GM12878 (cell line): ENCODE results near the gene HTR6. TPM values are rescaled to one million over a fixed set of nuclear protein-coding genes. Genes with fewer than 3 reads are reported as not detected.

Experiments
- ATAC-seq: fragments of 200-7000 bp; cut with Tn5 transposase; 3 replicates; pipeline ENCODE4 v1.9.1; 2020; ENCODE audit warnings: mild to moderate bottlenecking, moderate library complexity
- BruUV-seq: library from RNA; stranded (reverse); fragments of 400-500 nt; replicated peaks from 2 replicates; lab custom pipeline; 2021; lab: Mats Ljungman, UMichigan
- CTCF ChIA-PET: fragments of 300-600 bp; sonication (Branson Sonifier 250); formaldehyde crosslinking; extraction: SDS; loops from one replicate; lab custom pipeline; 2021; ENCODE audit warnings: inconsistent platforms; lab: Yijun Ruan, JAX
- POLR2A ChIA-PET: fragments of 350-600 bp; formaldehyde crosslinking; extraction: SDS; loops from one replicate; lab custom pipeline; 2021; ENCODE audit warnings: inconsistent platforms; lab: Charles Lee
- RAD21 ChIA-PET: fragments of 300-600 bp; sonication (Branson Sonifier 250); formaldehyde crosslinking; loops from one replicate; lab custom pipeline; 2023; ENCODE audit warnings: antibody characterized with exemption; ENCODE audit not compliant: unreplicated experiment; lab: Charles Lee
- SMC1A ChIA-PET: fragments of 300-600 bp; sonication (Branson Sonifier 250); formaldehyde crosslinking; loops from one replicate; lab custom pipeline; 2023; ENCODE audit not compliant: unreplicated experiment, uncharacterized antibody; lab: Charles Lee
- DNase-seq: peaks from one replicate; pipeline ENCODE4 v3.0.0-alpha.2; 2011; ENCODE audit warnings: low read depth, low spot score
- FAIRE-seq: peaks from 3 replicates; lab custom pipeline; 2011; peaks lifted over from hg19 to GRCh38; lab: Jason Lieb, UNC
- H2AFZ ChIP-seq: 2 replicates; pipeline ENCODE4 v1.6.0; 2011; ENCODE audit warnings: low read depth, low read length, control low read depth; ENCODE audit not compliant: control insufficient read depth
- H3K27ac ChIP-seq: 2 replicates; pipeline ENCODE4 v1.5.1; 2011; ENCODE audit warnings: control low read depth; ENCODE audit not compliant: control insufficient read depth, insufficient read depth
- H3K27me3 ChIP-seq, 2 experiments: replicated peaks in 1 of 2; 2 replicates each; pipeline versions ENCODE4 v1.6.0 to v1.6.1; 2011; ENCODE audit warnings: low read length in 1 of 2; ENCODE audit not compliant: control insufficient read depth in 2 of 2, insufficient read depth in 2 of 2
- H3K36me3 ChIP-seq, 2 experiments: 2 replicates each; pipeline ENCODE4 v1.5.1; 2011; ENCODE audit warnings: low read length in 1 of 2; ENCODE audit not compliant: control insufficient read depth in 2 of 2, insufficient read depth in 2 of 2
- H3K4me1 ChIP-seq: 2 replicates; pipeline ENCODE4 v1.6.1; 2011; ENCODE audit warnings: mild to moderate bottlenecking, low read length, moderate library complexity, mixed read lengths; ENCODE audit not compliant: control insufficient read depth, insufficient read depth
- H3K4me2 ChIP-seq: 2 replicates; pipeline ENCODE4 v1.6.0; 2011; ENCODE audit warnings: control low read depth; ENCODE audit not compliant: control insufficient read depth, insufficient read depth
- H3K4me3 ChIP-seq: fragments of 200-600 bp; sonication (generic); 2 replicates; pipeline ENCODE4 v1.5.1; 2016
- H3K79me2 ChIP-seq: 2 replicates; pipeline ENCODE4 v1.6.0; 2011; ENCODE audit warnings: low read length; ENCODE audit not compliant: control insufficient read depth, insufficient read depth
- H3K9ac ChIP-seq: 2 replicates; pipeline ENCODE4 v1.8.0; 2011; ENCODE audit warnings: low read length, control low read depth, mixed read lengths; ENCODE audit not compliant: control insufficient read depth, insufficient read depth
- H3K9me3 ChIP-seq: replicated peaks from 3 replicates; pipeline ENCODE4 v1.5.1; 2011; ENCODE audit warnings: mild to moderate bottlenecking, low read length; ENCODE audit not compliant: control insufficient read depth, insufficient read depth
- H4K20me1 ChIP-seq: 2 replicates; pipeline ENCODE4 v1.6.0; 2011; ENCODE audit not compliant: control insufficient read depth, insufficient read depth
- ATF7 ChIP-seq: fragments of 450-650 bp; IDR thresholded peaks from 2 replicates; pipeline ENCODE4 v1.6.1; 2016; ENCODE audit warnings: low read depth, mild to moderate bottlenecking
- BCL11A ChIP-seq: IDR thresholded peaks from 2 replicates; pipeline ENCODE4 v1.6.1; 2011; ENCODE audit warnings: low read depth, low read length
- BHLHE40 ChIP-seq, 2 experiments: fragments of 450-650 bp in 1 of 2; IDR thresholded peaks; 2 replicates each; pipeline ENCODE4 v1.6.1; 2011 to 2017; ENCODE audit warnings: low read depth in 2 of 2, borderline replicate concordance in 1 of 2, improper control_type of control experiment in 1 of 2, low read length in 1 of 2, mild to moderate bottlenecking in 1 of 2
- CEBPB ChIP-seq, 2 experiments: fragments of 150-350 bp in 1 of 2; IDR thresholded peaks; 2 replicates each; pipeline ENCODE4 v1.6.1; 2012 to 2014; ENCODE audit warnings: low read depth in 2 of 2, low read length in 2 of 2, borderline replicate concordance in 1 of 2, inconsistent platforms in 1 of 2
- HDAC2 ChIP-seq: fragments of 200-600 bp; sonication (generic); IDR thresholded peaks from 2 replicates; pipeline ENCODE4 v1.6.1; 2017
- MXI1 ChIP-seq: fragments of 150-350 bp; IDR thresholded peaks from 2 replicates; pipeline ENCODE4 v1.6.1; 2011; ENCODE audit warnings: low read depth, mild to moderate bottlenecking, inconsistent platforms, low read length, improper control_type of control experiment
- MYB ChIP-seq: fragments of 150-350 bp; IDR thresholded peaks from 2 replicates; pipeline ENCODE4 v1.6.1; 2014; ENCODE audit warnings: mild to moderate bottlenecking, low read depth, low read length, borderline replicate concordance
- PAX5 ChIP-seq: IDR thresholded peaks from 2 replicates; pipeline ENCODE4 v1.6.1; 2011; ENCODE audit warnings: low read depth, low read length, borderline replicate concordance
- PBX3 ChIP-seq: IDR thresholded peaks from 2 replicates; pipeline ENCODE4 v1.6.1; 2011; ENCODE audit warnings: mild to moderate bottlenecking, low read depth, low read length, moderate library complexity; ENCODE audit not compliant: insufficient replicate concordance
- POU2F2 ChIP-seq: IDR thresholded peaks from 3 replicates; pipeline ENCODE4 v1.6.1; 2011; ENCODE audit warnings: low read depth, mild to moderate bottlenecking, low read length, borderline replicate concordance
- RAD51 ChIP-seq: fragments of 450-650 bp; IDR thresholded peaks from 2 replicates; pipeline ENCODE4 v1.6.1; 2016; ENCODE audit warnings: moderate library complexity, mild to moderate bottlenecking, inconsistent platforms
- SIX5 ChIP-seq: IDR thresholded peaks from 2 replicates; pipeline ENCODE4 v1.6.1; 2011; ENCODE audit warnings: mild to moderate bottlenecking, low read depth, low read length, moderate library complexity; ENCODE audit not compliant: severe bottlenecking
- SMAD5 ChIP-seq: IDR thresholded peaks from 2 replicates; pipeline ENCODE4 v1.6.1; 2016; ENCODE audit warnings: antibody characterized with exemption, low read depth
- STAT3 ChIP-seq: IDR thresholded peaks from 2 replicates; pipeline ENCODE4 v1.6.1; 2011; ENCODE audit warnings: low read depth, low read length, improper control_type of control experiment
- ZNF24 ChIP-seq: fragments of 450-650 bp; IDR thresholded peaks from 2 replicates; pipeline ENCODE4 v1.6.1; 2017; ENCODE audit warnings: antibody characterized with exemption, mild to moderate bottlenecking
- ZNF622 ChIP-seq: fragments of 450-650 bp; IDR thresholded peaks from 2 replicates; pipeline ENCODE4 v1.6.1; 2017; ENCODE audit warnings: mild to moderate bottlenecking, inconsistent platforms
- WGBS: methylation state at CpG from one replicate; pipeline ENCODE4 v1.1.6; 2016; ENCODE audit warnings: low lambda C conversion rate; ENCODE audit not compliant: insufficient replicate concordance, insufficient coverage; ENCODE audit errors: missing lambda C conversion rate; 5-methylcytosine and 5-hydroxymethylcytosine counted together
- in situ Hi-C: fragments of 300-500 bp; cut with MboI; formaldehyde crosslinking; loops from 9 replicates; pipeline ENCODE4 v1.14.3; 2018; ENCODE audit warnings: mixed read lengths
- intact Hi-C: fragments of 100-400 bp; cut with micrococcal nuclease; formaldehyde crosslinking; loops from one replicate; pipeline ENCODE4 v1.14.2; 2022; ENCODE audit not compliant: unreplicated experiment
- polyA plus RNA-seq, 11 experiments: library from polyadenylated mRNA; depleted of rRNA in 4 of 11; unstranded in 6 of 11; stranded (reverse) in 5 of 11; fragments of >200 nt; fragmentation: Nextera tagmentation in 4 of 11; fragmentation: Illumina TruSeq in 1 of 11; extraction: Ambion mirVana in 4 of 11; extraction: Trizol in 1 of 11; gene quantifications; 1 replicate in 1 of 11; 2 replicates in 10 of 11; pipeline versions ENCODE4 v1.2.1 to v1.2.3, GENCODE V29; 2011 to 2016; ENCODE audit warnings: inconsistent platforms in 2 of 11, missing spikeins in 2 of 11, low read depth in 1 of 11
- total RNA-seq, 4 experiments: library from RNA; depleted of rRNA in 3 of 4; stranded (reverse); fragments of >200 nt in 3 of 4; fragmentation: Illumina TruSeq in 1 of 4; extraction: Trizol in 1 of 4; gene quantifications; 2 replicates each; pipeline versions ENCODE4 v1.2.1 to v1.2.3, GENCODE V29; 2013 to 2021
- TF ChIP-seq, protein P1 (sequence below): fragments of 450-650 bp; IDR thresholded peaks from 2 replicates; pipeline ENCODE4 v1.6.1; 2017; ENCODE audit warnings: borderline replicate concordance

HTR6 gene
- total and polyA plus RNA-seq, 10 of the 15 experiments (the other 5 are each of a cell fraction or from before 2014, with no cell fraction given): 0.03 to 5.3 (median 1.7) TPM; not detected in 2

DNA sequence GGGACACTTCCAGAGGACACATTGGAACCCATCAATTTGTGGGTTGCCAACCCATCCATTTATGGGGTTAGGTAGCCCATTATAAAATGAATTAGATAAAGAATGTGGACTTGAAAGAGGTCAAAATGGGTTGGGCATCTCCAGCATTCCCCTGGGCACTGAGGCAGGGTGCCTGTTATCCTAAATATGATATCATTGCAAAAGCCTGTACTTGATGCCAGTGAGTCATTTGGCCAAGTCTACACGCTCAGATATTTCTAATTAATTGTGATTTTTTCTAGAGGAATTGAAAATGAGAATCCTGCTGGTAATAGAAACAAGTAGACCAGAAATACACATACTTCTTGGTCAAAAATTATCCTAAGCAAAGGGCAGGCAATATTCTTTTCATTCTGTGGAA, 42.5 kb upstream of the HTR6 start:
- POLR2A ChIA-PET: no interaction called here
- no peak overlapping the region for H3K4me2 ChIP-seq
- H3K4me1 ChIP-seq: no peaks in the 10 kb centered on the region
- 86% methylated on average over 1 of the region's 1 CpG for WGBS
- H4K20me1 ChIP-seq: no peaks in the 10 kb centered on the region
- RAD21 ChIA-PET: no interaction called here
- H3K79me2 ChIP-seq: peaks cover 2% of the 10 kb centered on the region
- no TSS peak for BruUV-seq
- no peak for FAIRE-seq
- H3K36me3 ChIP-seq: peaks cover 8 to 18% of the 10 kb centered on the region in 2 experiments
- no peaks in the 10 kb centered on the region for H3K9me3 ChIP-seq
- CTCF ChIA-PET: interaction anchor here (1.3 kb wide), 1 partner anchor 9 kb away, joined by 3 read pairs; no protein-coding TSS in a partner anchor
- no peak overlapping the region for H3K27ac ChIP-seq
- H2AFZ ChIP-seq: no peak overlapping the region
- H3K27me3 ChIP-seq: no peaks in the 10 kb centered on the region
- TF ChIP-seq ZNF24 (no peak), HDAC2 (no peak), PAX5 (no peak), BHLHE40 (IDR thresholded peaks at IDR 0.05; ENCODE audit: borderline replicate concordance in 1 of 2, low read depth in 2 of 2, low read length in 1 of 2) (no peak), MYB (no peak), PBX3 (no peak), POU2F2 (no peak), MXI1 (no peak), SMAD5 (no peak), RAD51 (no peak), STAT3 (no peak), CEBPB (IDR thresholded peaks at IDR 0.05; ENCODE audit: borderline replicate concordance in 1 of 2, low read depth in 2 of 2, low read length in 2 of 2) (no peak), BCL11A (no peak), ATF7 (no peak), SIX5 (no peak), ZNF622 (no peak)
- TF ChIP-seq, protein P1, sequence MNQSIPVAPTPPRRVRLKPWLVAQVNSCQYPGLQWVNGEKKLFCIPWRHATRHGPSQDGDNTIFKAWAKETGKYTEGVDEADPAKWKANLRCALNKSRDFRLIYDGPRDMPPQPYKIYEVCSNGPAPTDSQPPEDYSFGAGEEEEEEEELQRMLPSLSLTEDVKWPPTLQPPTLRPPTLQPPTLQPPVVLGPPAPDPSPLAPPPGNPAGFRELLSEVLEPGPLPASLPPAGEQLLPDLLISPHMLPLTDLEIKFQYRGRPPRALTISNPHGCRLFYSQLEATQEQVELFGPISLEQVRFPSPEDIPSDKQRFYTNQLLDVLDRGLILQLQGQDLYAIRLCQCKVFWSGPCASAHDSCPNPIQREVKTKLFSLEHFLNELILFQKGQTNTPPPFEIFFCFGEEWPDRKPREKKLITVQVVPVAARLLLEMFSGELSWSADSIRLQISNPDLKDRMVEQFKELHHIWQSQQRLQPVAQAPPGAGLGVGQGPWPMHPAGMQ: no peak
- no peak for ATAC-seq
- H3K9ac ChIP-seq: no peak overlapping the region
- intact Hi-C loops (no loop called here), in situ Hi-C loops (no loop called here)
- SMC1A ChIA-PET: no interaction called here
- no peak overlapping the region for H3K4me3 ChIP-seq
- DNase-seq: no peak
